Caco-2 (cell line): ENCODE data around the gene TMEM233. TPM values are rescaled to one million over a fixed set of nuclear protein-coding genes. Genes with fewer than 3 reads are reported as not detected.

ENCODE experiments used
- BruUV-seq: library from RNA; stranded (reverse); fragments of 400-500 nt; replicated peaks from 2 replicates; lab custom pipeline; 2021; lab: Mats Ljungman, UMichigan
- CTCF ChIA-PET: fragments of 300-600 bp; sonication (Branson Sonifier 250); formaldehyde crosslinking; loops from one replicate; lab custom pipeline; 2022; ENCODE audit warnings: antibody characterized with exemption; lab: Charles Lee
- POLR2A ChIA-PET: fragments of 300-600 bp; sonication (Branson Sonifier 250); formaldehyde crosslinking; loops from one replicate; lab custom pipeline; 2022; ENCODE audit warnings: antibody characterized with exemption; lab: Charles Lee
- DNase-seq, 2 experiments: peaks; one replicate each; pipeline versions ENCODE4 v3.0.0 to v3.0.0-alpha.2; 2020 to 2022
- H3K27me3 ChIP-seq: replicated peaks from 2 replicates; pipeline ENCODE4 v1.6.0; 2011; ENCODE audit warnings: low read length; ENCODE audit not compliant: control insufficient read depth, insufficient read depth
- H3K36me3 ChIP-seq: 2 replicates; pipeline ENCODE4 v1.5.1; 2011; ENCODE audit warnings: low read length; ENCODE audit not compliant: control insufficient read depth, insufficient read depth
- H3K4me1 ChIP-seq: fragments of 250-450 bp; sonication (Bioruptor Pico); 2 replicates; pipeline ENCODE4 v1.5.1; 2020; ENCODE audit warnings: mild to moderate bottlenecking
- H3K4me3 ChIP-seq: 2 replicates; pipeline ENCODE4 v1.5.1; 2011; ENCODE audit warnings: low read depth, mild to moderate bottlenecking, control low read depth, low read length
- H3K9me3 ChIP-seq: fragments of 250-450 bp; sonication (Bioruptor Pico); 2 replicates; pipeline ENCODE4 v1.5.1; 2020; ENCODE audit warnings: mild to moderate bottlenecking, moderate library complexity
- H3K27ac Mint-ChIP-seq: one replicate; pipeline ENCODE4 v1.8.0; 2022; ENCODE audit warnings: mixed read lengths; ENCODE audit not compliant: unreplicated experiment
- H3K27me3 Mint-ChIP-seq: one replicate; pipeline ENCODE4 v1.8.0; 2022; ENCODE audit warnings: mixed read lengths; ENCODE audit not compliant: insufficient read depth, unreplicated experiment
- H3K36me3 Mint-ChIP-seq: one replicate; pipeline ENCODE4 v1.8.0; 2022; ENCODE audit warnings: mild to moderate bottlenecking, mixed read lengths; ENCODE audit not compliant: insufficient read depth, unreplicated experiment
- H3K4me1 Mint-ChIP-seq: one replicate; pipeline ENCODE4 v1.8.0; 2022; ENCODE audit warnings: low read depth, mixed read lengths; ENCODE audit not compliant: unreplicated experiment
- H3K4me3 Mint-ChIP-seq: one replicate; pipeline ENCODE4 v1.8.0; 2022; ENCODE audit warnings: mild to moderate bottlenecking, moderate library complexity, mixed read lengths; ENCODE audit not compliant: unreplicated experiment
- H3K9me3 Mint-ChIP-seq: one replicate; pipeline ENCODE4 v1.8.0; 2022; ENCODE audit warnings: mixed read lengths; ENCODE audit not compliant: unreplicated experiment
- CTCF ChIP-seq, 2 experiments: fragments of 200-600 bp in 1 of 2; IDR thresholded peaks; 1 replicate in 1 of 2; 2 replicates in 1 of 2; pipeline versions ENCODE4 v1.5.1 to v1.8.0; 2011 to 2022; ENCODE audit warnings: antibody characterized with exemption in 1 of 2, control low read depth in 1 of 2, inconsistent platforms in 1 of 2, low read depth in 1 of 2, low read length in 1 of 2, mild to moderate bottlenecking in 1 of 2, moderate library complexity in 1 of 2; ENCODE audit not compliant: insufficient read depth in 1 of 2, severe bottlenecking in 1 of 2, unreplicated experiment in 1 of 2
- intact Hi-C: fragments of 100-400 bp; cut with micrococcal nuclease; formaldehyde crosslinking; loops from one replicate; pipeline ENCODE4 v1.10.0; 2022; ENCODE audit not compliant: unreplicated experiment
- total RNA-seq: library from RNA; stranded (reverse); gene quantifications from 2 replicates; pipeline ENCODE4 v1.2.3, GENCODE V29; 2022

The TMEM233 gene
- total RNA-seq, 1 experiment from 2014 or later: not detected

GRCh38 chr12:119644930-119645329 is 51.4 kb downstream of the TMEM233 start:
- TF ChIP-seq CTCF (IDR thresholded peaks at IDR 0.05; ENCODE audit: insufficient read depth in 1 of 2, low read depth in 1 of 2, low read length in 1 of 2, severe bottlenecking in 1 of 2, unreplicated experiment in 1 of 2): no peak
- Mint-ChIP-seq H3K9me3 (peaks cover 9% of the 10 kb centered on the region), H3K4me3 (no peak overlapping the region), H3K27ac (no peak overlapping the region), H3K4me1 (no peaks in the 10 kb centered on the region), H3K36me3 (no peaks in the 10 kb centered on the region), H3K27me3 (peaks cover 4% of the 10 kb centered on the region)
- BruUV-seq: no TSS peak
- Histone ChIP-seq H3K27me3 (no peaks in the 10 kb centered on the region), H3K36me3 (no peaks in the 10 kb centered on the region), H3K9me3 (no peaks in the 10 kb centered on the region), H3K4me3 (no peak overlapping the region), H3K4me1 (no peaks in the 10 kb centered on the region)
- ChIA-PET POLR2A (no interaction called here), CTCF (no interaction called here)
- intact Hi-C loops: no loop called here
- DNase-seq: no peak

- no peak overlapping the region for H3K4me3 Mint-ChIP-seq
- BruUV-seq: no TSS peak
- Histone ChIP-seq H3K36me3 (no peaks in the 10 kb centered on the region), H3K9me3 (no peaks in the 10 kb centered on the region), H3K27me3 (no peaks in the 10 kb centered on the region), H3K4me1 (no peaks in the 10 kb centered on the region), H3K4me3 (no peak overlapping the region)
- peaks cover 4% of the 10 kb centered on the region for H3K27me3 Mint-ChIP-seq
- TF ChIP-seq CTCF (IDR thresholded peaks at IDR 0.05; ENCODE audit: insufficient read depth in 1 of 2, low read depth in 1 of 2, low read length in 1 of 2, severe bottlenecking in 1 of 2, unreplicated experiment in 1 of 2): no peak
- peaks cover 9% of the 10 kb centered on the region for H3K9me3 Mint-ChIP-seq
- H3K4me1 Mint-ChIP-seq: no peaks in the 10 kb centered on the region
- H3K36me3 Mint-ChIP-seq: no peaks in the 10 kb centered on the region
- ChIA-PET POLR2A (no interaction called here), CTCF (no interaction called here)
- no peak overlapping the region for H3K27ac Mint-ChIP-seq
- DNase-seq: no peak
- intact Hi-C loops: no loop called here
These were observed 52.0 kb downstream of the TMEM233 start for GRCh38 chr12:119645535-119646059.

- TF ChIP-seq CTCF (IDR thresholded peaks at IDR 0.05; ENCODE audit: insufficient read depth in 1 of 2, low read depth in 1 of 2, low read length in 1 of 2, severe bottlenecking in 1 of 2, unreplicated experiment in 1 of 2): peak; percentile 50 to 53
- POLR2A ChIA-PET: no interaction called here
- no peaks in the 10 kb centered on the region for H3K4me1 Mint-ChIP-seq
- H3K4me3 Mint-ChIP-seq: no peak overlapping the region
- Histone ChIP-seq H3K36me3 (no peaks in the 10 kb centered on the region), H3K4me1 (no peaks in the 10 kb centered on the region), H3K9me3 (no peaks in the 10 kb centered on the region; the same call in 1 of the 2 replicates), H3K4me3 (no peak overlapping the region), H3K27me3 (no peaks in the 10 kb centered on the region)
- CTCF ChIA-PET: no interaction called here
- no TSS peak for BruUV-seq
- no peak for DNase-seq
- H3K36me3 Mint-ChIP-seq: no peaks in the 10 kb centered on the region
- H3K27ac Mint-ChIP-seq: no peak overlapping the region
- peaks cover 4% of the 10 kb centered on the region for H3K27me3 Mint-ChIP-seq
- intact Hi-C loops: no loop called here
- peaks cover 24% of the 10 kb centered on the region for H3K9me3 Mint-ChIP-seq
These were observed 55.7 kb downstream of the TMEM233 start for GRCh38 chr12:119649202-119649808.
